Left cardiac atrium (tissue), 4 donors: Measurements from ENCODE around the gene COL27A1. TPM values are rescaled to one million over a fixed set of nuclear protein-coding genes. Genes with fewer than 3 reads are reported as not detected.
A peak's percentile ranks its signal among the peaks of the same experiment; 100 is the strongest.

Experiments
- ATAC-seq, 2 donors: fragments of 200-7000 bp; cut with Tn5 transposase; one replicate each; pipeline ENCODE4 v1.9.1; 2020; ENCODE audit warnings: mild to moderate bottlenecking in 2 of 2, moderate library complexity in 2 of 2
- DNase-seq: peaks from one replicate; pipeline ENCODE4 v3.0.0-alpha.2; 2020
- intact Hi-C, 2 donors: fragments of 100-400 bp; cut with DNase I; formaldehyde crosslinking; loops; one replicate each; pipeline versions ENCODE4 v1.14.1 to v1.15.1; 2022 to 2023
- total RNA-seq, 2 donors: library from RNA; stranded (reverse); fragmentation: NEBNext Ultra II Directional; extraction: Animal tissue kit (Norgen Biotek cat#: 25700); gene quantifications; one replicate each; pipeline ENCODE4 v1.2.1, GENCODE V29; 2021
- donor health status: DM: no; HTN: yes; CAD: no.
- donor health status: DM: no; HTN: yes; CAD: no; lungs with severe emphysema.
- donor health status: DM: yes; HTN: yes; CAD: no.
- donor health status: Dilated cardiomyopathy.

Gene COL27A1
- total RNA-seq, 2 donors from 2014 or later: 7.0 to 9.2 TPM

- ATAC-seq: peak in 1 of 2 donors; percentile 12
- no peak for DNase-seq
- intact Hi-C loops: no loop called here
Observed at GRCh38 chr9:114299286-114300152, 144.2 kb downstream of the COL27A1 start.

- intact Hi-C loops: no loop called here
Observed at GRCh38 chr9:114300153-114300845, 145.0 kb downstream of the COL27A1 start.

DNA sequence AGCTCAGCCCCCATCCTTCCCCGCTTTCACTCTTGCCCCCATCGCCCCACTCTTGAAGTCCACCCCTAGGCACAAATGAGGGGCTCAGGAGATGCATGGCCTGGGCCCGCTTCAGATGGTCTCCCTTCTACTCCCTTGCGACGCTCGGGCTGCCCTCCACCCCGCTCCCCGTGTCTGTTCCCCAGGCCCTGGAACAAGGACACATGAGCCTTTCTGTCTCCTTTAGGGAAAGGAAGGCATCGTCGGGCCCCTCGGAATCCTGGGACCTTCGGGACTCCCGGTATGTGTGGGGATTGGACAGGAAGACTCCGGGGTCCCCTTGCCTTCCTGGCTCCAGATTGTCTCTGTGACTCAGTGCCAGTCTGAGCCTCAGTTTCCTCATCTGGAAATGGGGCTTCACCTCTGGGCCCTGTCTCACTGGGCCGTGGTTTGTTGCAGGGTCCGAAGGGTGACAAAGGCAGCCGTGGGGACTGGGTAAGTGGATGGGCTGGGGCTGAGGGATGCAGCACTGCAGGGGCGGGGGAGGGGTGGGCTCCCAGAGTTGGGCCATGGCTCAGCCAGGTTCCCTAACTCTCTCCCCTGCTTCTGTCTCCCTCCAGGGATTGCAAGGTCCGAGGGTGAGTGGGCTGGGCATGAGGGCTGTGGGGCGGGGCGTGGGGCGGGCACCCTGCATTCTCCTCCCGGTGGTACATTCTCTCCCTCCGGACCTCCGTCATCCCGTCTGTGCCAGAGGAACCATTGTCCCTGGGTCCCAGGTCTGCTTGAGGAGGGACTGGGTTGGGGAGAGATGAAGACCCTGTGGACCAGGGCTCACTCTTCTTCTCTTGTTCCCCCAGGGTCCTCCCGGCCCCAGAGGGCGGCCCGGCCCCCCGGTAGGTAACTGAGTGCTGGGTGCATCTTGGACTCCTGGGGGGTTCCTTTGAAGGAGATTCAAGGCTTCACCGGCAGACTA, 145.8 kb downstream of the COL27A1 start:
- ATAC-seq (no peak), DNase-seq (peak; percentile 7)
- intact Hi-C loops: no loop called here

More at GRCh38 chr9:114300153-114300845, 145.0 kb downstream of the COL27A1 start:
- ATAC-seq (no peak), DNase-seq (no peak)

DNA sequence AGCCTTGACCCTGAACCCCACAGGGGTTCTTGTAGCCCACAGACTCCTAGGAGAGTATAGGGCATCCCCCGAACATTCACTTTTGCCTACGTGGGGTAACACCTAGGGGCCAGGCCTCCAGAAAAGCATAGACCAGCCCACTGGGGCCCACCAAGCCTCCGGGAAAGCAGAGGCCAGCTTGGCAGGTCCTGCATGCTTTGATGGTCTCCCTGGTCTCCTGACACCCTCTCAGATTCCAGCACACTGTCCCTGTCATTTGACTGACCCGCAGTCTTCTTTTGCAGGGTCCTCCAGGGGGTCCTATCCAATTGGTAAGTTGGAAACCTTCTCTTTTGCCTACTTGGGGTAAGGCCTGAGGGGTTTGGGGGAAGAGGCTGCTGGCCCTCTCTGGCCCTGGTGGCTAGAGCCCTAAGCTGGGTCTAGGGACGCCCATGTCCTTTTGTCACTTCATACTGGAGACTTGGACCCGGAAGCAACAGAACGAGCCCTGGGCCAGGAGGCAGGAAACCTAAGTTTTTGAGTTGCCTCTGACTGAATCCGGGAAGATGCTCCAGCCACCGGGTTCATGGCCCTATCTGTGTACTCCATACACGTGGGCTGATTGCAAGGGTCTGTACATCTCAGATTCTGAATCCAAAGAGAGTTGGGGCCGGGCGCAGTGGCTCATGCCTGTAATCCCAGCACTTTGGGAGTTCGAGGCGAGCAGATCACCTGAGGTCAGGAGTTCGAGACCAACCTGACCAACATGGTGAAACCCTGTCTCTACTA, 146.6 kb downstream of the COL27A1 start:
- no peak for ATAC-seq
- intact Hi-C loops: no loop called here
- no peak for DNase-seq

GRCh38 chr9:114302727-114303126, 147.4 kb downstream of the COL27A1 start:
- intact Hi-C loops: no loop called here
- DNase-seq: no peak
- ATAC-seq: no peak

DNA sequence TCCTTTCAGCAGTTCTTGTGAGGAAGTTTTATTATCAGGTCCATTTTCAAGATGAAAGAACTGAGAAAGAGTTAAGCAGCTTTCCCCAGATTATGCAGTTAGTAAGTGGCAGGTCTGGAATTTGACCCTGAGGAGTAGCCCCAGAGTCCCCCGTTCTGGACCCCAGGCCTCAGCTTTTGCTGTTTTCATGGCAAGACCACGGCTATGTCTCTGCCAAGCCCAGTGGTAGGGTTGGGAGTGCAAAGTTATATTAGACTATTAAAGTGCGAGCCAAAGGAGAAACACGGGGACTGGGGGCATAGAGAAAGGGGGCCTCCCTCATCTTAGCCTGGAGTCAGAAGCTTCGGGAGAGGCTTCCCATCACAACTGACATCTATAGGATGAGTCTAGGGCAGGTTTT, 148.2 kb downstream of the COL27A1 start:
- DNase-seq: no peak
- intact Hi-C loops: no loop called here
- no peak for ATAC-seq

DNA sequence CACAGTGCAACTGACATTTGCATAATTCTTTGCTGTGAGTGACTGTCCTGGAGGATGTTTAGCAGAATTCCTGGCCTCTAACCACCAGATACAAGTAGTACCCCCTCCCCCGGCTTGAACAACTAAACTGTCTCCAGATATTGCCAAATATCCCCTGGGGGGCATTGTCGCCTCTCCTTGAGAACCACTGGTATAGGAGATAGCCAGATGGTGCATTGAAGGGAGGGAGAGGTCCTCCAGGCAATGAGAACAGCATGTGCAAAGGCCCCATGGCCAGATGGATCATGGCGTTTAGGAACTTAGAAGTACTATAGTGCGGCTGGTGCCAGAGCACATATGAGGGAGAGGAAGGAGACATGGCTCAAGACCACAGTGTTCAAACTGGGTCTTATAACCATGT, 148.6 kb downstream of the COL27A1 start:
- intact Hi-C loops: no loop called here
- DNase-seq (no peak), ATAC-seq (no peak)

- DNase-seq: no peak
Observed at GRCh38 chr9:114304416-114305188, 149.3 kb downstream of the COL27A1 start.

GRCh38 chr9:114307899-114308267, 152.5 kb downstream of the COL27A1 start:
- intact Hi-C loops: no loop called here
- ATAC-seq (no peak), DNase-seq (no peak)

More at GRCh38 chr9:114304416-114305188, 149.3 kb downstream of the COL27A1 start:
- ATAC-seq: no peak
- intact Hi-C loops: no loop called here

GRCh38 chr9:114308361-114308950, 153.1 kb downstream of the COL27A1 start:
- ATAC-seq: no peak
- intact Hi-C loops: no loop called here
- DNase-seq: no peak

GRCh38 chr9:114309096-114309495, 153.8 kb downstream of the COL27A1 start:
- no peak for DNase-seq
- intact Hi-C loops: no loop called here

GRCh38 chr9:114310471-114311450, 155.4 kb downstream of the COL27A1 start:
- DNase-seq: no peak
- intact Hi-C loops: no loop called here
- no peak for ATAC-seq

More at GRCh38 chr9:114309096-114309495, 153.8 kb downstream of the COL27A1 start:
- no peak for ATAC-seq

DNA sequence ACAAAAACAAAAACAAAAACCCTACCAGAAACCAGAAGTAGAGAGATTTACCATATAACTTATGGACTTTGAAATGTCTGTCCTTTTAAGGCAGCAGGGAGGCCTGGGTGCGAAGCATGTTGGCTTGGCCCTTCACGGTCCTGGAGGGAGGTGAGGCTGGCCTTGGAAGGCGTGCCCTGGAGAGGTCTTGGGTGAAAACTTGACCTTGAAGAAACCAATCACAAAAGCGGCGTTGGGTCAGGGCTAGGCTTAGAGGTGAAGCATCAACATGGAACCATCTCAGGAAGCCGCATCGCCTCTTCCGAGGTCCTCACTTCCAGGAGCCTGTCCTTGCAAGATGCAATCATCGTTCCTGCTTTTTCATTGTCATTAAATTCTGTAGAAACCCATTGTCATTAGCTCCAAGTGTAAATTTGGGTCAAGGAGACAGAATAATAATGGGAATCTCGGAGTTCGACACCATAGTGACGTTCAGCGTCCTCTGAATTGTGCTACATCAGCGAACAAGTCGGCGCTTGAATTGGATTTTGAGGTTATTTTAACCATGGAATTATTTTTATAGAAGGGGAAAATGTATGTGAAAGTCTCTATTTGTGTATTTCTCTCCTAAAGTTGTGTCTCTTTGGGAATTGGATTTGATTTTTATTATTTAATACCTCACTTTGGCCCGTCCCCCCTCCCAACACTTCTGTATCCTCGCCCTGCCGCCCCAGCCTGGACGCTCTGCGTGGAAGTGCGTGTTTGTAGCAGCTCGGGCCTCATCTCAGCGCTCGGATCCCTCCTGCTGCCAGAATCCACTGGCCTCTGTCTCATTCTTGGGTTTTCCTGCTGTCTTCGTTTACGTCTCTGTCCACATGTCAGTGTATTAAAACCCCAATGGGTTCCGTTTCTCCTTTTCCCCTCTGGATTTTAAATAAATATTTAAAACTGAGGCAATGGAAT, 156.5 kb downstream of the COL27A1 start:
- DNase-seq (no peak), ATAC-seq (no peak)
- intact Hi-C loops: no loop called here

- DNase-seq: no peak
- intact Hi-C loops: no loop called here
- ATAC-seq: no peak
Observed at GRCh38 chr9:114312513-114312875, 157.2 kb downstream of the COL27A1 start.

DNA sequence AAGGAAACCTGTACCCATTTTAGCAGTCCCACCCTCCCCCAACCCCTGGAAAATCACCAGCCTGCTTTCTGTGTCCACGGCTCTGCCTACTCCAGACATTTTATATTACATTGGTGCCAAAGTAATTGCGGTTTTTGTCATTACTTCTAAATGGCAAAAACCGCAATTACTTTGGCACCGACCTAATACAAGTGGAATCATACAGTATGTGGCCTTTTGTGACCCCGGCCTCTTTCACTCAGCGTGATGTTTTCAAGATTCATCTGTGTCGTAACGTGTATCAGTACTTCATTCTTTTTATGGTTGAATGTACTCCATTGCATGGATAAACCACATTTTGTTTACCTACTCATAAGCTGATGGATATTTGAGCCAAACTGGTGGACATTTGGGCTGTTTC, 157.8 kb downstream of the COL27A1 start:
- ATAC-seq (no peak), DNase-seq (no peak)
- intact Hi-C loops: no loop called here
